ENCODE data around the gene PDE4D.

DNA sequence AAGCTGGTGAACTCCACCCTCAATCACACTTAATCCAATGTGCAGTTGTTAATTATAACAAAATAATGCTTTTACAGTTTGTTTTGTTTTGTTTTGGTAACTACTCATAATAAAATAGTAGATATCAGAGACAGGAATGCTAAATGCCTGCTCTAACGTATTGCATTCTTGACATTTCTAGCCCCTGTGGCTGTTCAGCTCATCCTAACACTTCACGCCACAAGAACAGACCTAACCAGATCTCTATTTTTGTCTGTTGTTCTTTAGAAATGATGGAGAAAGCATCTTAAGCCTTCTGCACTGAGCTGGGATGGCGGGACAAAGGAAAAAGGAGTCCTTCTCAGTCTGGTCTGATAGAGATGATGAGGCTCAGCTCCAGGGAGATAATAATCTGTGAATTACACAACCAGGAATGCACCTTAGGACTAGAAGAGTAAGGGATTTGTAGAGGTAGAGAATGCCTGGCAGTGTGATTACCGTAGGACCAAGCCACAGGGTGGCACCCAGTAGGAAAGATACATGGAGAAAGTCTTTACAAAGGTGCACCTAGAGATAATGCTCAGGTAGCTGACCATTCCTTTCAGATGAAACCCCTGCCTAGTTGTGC lies 628.8 kb downstream of the PDE4D start:
- TF ChIP-seq, protein P1, sequence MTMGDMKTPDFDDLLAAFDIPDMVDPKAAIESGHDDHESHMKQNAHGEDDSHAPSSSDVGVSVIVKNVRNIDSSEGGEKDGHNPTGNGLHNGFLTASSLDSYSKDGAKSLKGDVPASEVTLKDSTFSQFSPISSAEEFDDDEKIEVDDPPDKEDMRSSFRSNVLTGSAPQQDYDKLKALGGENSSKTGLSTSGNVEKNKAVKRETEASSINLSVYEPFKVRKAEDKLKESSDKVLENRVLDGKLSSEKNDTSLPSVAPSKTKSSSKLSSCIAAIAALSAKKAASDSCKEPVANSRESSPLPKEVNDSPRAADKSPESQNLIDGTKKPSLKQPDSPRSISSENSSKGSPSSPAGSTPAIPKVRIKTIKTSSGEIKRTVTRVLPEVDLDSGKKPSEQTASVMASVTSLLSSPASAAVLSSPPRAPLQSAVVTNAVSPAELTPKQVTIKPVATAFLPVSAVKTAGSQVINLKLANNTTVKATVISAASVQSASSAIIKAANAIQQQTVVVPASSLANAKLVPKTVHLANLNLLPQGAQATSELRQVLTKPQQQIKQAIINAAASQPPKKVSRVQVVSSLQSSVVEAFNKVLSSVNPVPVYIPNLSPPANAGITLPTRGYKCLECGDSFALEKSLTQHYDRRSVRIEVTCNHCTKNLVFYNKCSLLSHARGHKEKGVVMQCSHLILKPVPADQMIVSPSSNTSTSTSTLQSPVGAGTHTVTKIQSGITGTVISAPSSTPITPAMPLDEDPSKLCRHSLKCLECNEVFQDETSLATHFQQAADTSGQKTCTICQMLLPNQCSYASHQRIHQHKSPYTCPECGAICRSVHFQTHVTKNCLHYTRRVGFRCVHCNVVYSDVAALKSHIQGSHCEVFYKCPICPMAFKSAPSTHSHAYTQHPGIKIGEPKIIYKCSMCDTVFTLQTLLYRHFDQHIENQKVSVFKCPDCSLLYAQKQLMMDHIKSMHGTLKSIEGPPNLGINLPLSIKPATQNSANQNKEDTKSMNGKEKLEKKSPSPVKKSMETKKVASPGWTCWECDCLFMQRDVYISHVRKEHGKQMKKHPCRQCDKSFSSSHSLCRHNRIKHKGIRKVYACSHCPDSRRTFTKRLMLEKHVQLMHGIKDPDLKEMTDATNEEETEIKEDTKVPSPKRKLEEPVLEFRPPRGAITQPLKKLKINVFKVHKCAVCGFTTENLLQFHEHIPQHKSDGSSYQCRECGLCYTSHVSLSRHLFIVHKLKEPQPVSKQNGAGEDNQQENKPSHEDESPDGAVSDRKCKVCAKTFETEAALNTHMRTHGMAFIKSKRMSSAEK (CRISPR knock-in tag; IDR thresholded peaks at IDR 0.05; ENCODE audit: borderline replicate concordance): no peak
- TF ChIP-seq, protein P2, sequence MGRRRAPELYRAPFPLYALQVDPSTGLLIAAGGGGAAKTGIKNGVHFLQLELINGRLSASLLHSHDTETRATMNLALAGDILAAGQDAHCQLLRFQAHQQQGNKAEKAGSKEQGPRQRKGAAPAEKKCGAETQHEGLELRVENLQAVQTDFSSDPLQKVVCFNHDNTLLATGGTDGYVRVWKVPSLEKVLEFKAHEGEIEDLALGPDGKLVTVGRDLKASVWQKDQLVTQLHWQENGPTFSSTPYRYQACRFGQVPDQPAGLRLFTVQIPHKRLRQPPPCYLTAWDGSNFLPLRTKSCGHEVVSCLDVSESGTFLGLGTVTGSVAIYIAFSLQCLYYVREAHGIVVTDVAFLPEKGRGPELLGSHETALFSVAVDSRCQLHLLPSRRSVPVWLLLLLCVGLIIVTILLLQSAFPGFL (CRISPR knock-in tag; IDR thresholded peaks at IDR 0.05; ENCODE audit: borderline replicate concordance): no peak
- TF ChIP-seq, protein P3, sequence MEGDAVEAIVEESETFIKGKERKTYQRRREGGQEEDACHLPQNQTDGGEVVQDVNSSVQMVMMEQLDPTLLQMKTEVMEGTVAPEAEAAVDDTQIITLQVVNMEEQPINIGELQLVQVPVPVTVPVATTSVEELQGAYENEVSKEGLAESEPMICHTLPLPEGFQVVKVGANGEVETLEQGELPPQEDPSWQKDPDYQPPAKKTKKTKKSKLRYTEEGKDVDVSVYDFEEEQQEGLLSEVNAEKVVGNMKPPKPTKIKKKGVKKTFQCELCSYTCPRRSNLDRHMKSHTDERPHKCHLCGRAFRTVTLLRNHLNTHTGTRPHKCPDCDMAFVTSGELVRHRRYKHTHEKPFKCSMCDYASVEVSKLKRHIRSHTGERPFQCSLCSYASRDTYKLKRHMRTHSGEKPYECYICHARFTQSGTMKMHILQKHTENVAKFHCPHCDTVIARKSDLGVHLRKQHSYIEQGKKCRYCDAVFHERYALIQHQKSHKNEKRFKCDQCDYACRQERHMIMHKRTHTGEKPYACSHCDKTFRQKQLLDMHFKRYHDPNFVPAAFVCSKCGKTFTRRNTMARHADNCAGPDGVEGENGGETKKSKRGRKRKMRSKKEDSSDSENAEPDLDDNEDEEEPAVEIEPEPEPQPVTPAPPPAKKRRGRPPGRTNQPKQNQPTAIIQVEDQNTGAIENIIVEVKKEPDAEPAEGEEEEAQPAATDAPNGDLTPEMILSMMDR (IDR thresholded peaks at IDR 0.05): no peak
- TF ChIP-seq ETV6 (CRISPR knock-in tag; IDR thresholded peaks at IDR 0.05) (no peak), ZNF671 (CRISPR knock-in tag; IDR thresholded peaks at IDR 0.05) (no peak)
- TF ChIP-seq, protein P4, sequence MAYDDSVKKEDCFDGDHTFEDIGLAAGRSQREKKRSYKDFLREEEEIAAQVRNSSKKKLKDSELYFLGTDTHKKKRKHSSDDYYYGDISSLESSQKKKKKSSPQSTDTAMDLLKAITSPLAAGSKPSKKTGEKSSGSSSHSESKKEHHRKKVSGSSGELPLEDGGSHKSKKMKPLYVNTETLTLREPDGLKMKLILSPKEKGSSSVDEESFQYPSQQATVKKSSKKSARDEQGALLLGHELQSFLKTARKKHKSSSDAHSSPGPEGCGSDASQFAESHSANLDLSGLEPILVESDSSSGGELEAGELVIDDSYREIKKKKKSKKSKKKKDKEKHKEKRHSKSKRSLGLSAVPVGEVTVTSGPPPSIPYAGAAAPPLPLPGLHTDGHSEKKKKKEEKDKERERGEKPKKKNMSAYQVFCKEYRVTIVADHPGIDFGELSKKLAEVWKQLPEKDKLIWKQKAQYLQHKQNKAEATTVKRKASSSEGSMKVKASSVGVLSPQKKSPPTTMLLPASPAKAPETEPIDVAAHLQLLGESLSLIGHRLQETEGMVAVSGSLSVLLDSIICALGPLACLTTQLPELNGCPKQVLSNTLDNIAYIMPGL (CRISPR knock-in tag; IDR thresholded peaks at IDR 0.05): no peak
